DMS53 treated with DMSO at 0.1 percent for 48 hours (cell line): ENCODE results near the gene SYT9.

Experiments
- DNase-seq: peaks from one replicate; lab custom pipeline; 2025; ENCODE audit not compliant: unreplicated experiment; lab: John Stamatoyannopoulos, UW

The SYT9 gene, protein sequence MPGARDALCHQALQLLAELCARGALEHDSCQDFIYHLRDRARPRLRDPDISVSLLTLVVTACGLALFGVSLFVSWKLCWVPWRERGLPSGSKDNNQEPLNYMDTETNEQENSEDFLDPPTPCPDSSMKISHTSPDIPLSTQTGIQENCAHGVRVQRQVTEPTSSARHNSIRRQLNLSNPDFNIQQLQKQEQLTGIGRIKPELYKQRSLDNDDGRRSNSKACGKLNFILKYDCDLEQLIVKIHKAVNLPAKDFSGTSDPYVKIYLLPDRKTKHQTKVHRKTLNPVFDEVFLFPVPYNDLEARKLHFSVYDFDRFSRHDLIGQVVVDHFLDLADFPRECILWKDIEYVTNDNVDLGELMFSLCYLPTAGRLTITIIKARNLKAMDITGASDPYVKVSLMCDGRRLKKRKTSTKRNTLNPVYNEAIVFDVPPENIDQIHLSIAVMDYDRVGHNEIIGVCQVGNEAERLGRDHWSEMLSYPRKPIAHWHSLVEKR

DNA sequence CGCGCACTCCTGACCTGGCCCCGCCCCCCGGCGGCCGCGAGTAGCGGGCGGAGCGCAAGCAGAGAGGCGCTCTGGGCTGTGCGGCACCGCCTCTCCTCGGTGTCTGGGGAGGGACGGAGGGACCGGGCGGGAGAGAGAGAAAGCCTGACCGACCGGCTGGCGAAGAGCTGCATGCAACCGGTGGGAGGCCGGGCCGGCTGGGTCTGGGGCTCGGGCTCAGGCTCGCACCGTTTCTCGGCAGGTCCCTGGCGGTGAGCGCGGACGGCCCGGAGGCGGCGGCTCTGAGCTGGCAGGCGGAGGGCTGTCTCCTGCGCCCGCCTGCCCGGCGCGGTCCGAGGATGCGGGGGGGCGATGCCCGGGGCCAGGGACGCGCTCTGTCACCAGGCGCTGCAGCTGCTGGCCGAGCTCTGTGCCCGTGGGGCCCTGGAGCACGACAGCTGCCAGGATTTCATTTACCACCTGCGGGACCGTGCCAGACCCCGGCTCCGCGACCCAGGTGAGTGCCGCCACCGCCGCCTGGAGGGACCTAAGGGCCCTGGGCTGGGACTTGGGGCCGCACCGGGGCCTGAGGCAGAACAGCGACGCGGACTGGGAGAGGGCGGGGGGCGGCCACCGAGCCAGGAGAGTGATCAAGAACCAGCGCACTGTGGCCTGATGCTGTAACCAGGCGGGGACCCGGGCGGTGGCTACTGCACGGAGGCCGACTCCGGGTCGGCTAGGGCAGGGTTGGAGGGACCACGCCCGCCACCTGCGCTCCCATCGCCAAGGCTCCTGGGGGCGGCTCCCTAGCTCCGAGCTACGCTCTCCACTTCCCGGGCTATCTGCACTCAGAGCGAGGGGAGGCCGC, at the start of gene SYT9:
SYT9 (plus strand) TSS at position 69 of the 847 bp plus-strand sequence; CDS start at position 352, 283 bp downstream.
- peak; percentile 54 for DNase-seq

DNA sequence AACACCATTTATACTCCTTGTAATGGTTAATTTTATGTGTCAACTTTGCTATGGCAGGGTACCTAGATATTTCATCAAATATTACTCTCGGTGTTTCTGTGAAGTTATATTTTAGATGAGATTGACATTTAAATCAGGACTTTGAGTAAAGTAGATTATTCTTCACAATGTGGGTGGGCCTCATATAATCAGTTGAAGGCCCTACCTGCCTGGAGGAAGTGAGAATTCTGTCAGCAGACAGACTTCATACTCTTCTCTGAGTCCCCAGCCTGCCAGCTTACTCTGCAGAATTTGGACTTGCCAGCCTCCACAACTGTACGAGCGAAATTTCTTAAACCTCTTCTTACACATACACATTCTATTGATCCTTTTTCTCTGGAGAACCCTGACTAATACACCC, 49.3 kb upstream of the SYT9 start:
- DNase-seq: no peak

DNA sequence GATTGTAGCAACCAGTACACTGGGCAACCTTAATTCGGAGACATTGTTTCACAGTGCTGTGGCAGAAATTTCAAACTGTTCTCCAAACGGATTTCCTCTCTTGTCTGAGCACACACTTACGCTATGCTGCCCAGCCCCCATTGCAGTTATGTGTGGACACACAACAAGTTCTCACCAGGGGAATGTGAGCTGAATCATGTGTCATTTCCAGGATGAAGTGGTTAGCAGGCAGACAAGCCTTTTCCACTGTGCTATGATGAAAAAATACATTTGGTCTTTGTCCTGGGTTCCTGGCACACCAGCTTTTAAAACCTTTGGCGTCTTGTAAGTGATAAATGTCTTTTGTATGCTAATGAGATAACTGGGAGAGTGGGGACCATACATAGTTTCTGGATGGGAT, 46.9 kb upstream of the SYT9 start:
- DNase-seq: no peak

DNA sequence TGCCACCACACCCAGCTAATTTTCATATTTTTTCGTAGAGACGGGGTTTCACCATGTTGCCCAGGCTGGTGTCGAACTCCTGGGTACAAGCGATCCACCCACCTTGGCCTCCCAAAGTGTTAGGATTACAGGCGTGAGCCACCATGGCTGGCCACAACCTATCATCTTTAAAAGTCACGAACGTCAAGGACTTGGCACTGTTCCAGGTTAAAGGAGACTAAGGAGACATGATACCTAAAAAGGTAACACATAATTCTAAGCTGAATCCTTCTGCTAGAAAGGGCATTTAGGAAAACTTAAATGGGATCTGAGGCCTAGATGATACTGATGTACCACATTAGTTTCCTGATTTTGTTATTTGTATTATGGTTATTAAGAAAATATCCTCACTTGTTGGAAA, 43.3 kb upstream of the SYT9 start:
- no peak for DNase-seq

DNA sequence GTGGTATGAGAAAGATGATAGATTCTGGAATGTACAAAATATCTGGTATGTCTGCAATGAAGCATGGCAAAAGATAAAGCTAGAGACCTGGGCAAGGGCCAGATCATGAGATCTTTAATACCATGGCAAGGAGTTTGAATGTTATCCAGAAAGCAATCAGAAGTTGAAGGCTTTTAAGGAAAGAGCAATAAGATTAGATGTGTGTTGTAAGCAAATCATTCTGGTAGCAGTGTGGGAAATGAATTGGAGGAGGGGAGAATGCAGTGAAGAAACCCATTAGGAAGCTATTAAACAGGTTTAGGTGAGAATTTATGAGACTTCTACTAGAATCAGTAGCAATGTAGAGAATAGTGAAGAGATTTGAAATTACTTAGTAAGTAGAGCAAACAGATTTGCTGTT, 32.2 kb upstream of the SYT9 start:
- DNase-seq: no peak

DNA sequence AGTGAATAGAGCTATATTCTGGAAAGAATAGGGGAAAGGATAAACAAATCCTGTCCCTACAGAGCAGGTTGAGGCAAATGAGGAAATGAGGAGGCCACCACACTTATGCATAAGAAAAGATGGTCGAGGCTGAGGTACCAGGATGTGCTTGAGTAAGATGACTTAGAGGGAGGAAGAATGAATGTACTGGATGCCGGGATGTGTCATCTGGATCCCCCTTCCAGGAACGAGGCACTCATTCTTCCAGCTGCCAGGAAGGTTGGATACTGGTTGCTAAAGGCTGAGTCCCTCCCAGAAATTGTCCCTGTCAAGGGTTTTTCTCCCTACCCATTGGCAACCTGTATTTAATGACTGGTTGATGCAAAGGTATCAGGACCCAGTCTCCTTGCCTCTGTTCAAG, 31.1 kb upstream of the SYT9 start:
- no peak for DNase-seq

DNA sequence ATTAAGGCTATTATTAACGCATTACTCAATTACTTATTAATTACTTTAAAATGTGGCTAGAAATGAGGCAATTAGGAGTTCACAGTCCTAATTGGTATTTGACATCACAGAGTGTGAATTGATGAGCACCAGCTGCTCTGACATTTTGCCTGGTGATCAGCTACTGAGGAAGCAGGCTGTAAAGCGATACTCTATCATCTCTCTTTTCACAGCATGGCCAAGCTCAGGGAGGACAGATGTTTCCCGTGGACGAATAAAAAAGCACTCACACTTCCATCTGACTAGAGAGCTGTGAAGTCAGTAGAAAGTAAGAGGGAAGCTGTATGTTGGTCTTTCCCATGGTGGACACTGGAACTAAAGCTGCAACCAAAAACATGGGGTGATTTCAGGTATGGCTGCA, 29.1 kb upstream of the SYT9 start:
- no peak for DNase-seq

DNA sequence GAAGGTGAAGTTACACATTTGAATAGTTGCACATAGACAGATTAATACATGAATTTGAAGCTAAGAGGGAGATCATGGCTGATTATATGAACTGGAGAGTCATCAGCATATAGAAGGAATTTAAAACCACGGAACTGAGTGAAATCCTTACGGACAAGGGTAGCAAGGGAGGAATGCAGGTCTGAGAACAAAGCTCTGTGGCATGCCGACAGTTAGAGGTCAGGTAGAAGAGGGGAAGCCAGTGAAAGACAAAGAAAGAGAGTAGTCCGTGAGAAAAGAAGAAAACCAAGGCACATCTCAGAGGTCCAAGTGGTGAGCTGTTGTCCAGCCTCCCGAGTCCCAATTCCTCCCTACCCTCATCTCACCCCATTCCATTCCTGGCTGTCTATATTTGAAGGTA, 11.8 kb upstream of the SYT9 start:
- no peak for DNase-seq

DNA sequence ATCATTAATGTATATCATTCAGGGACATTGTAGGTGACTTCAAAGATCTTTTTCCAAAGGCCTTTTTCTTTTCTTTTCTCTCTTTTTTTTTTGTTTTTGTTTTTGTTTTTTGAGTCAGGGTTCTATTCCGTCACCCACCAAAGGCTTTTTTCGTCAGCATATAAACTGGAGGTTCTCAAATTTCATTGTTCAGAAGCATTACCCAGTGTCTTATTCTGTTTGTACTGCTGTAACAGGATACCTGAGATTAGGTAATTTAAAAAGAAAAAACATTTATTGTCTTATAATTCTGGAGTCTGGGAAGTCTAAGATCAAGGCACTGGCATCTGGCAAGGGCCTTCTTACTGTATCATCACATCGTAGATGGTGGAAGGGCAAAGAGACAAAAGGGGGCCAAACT, 6.4 kb upstream of the SYT9 start:
- DNase-seq: no peak

DNA sequence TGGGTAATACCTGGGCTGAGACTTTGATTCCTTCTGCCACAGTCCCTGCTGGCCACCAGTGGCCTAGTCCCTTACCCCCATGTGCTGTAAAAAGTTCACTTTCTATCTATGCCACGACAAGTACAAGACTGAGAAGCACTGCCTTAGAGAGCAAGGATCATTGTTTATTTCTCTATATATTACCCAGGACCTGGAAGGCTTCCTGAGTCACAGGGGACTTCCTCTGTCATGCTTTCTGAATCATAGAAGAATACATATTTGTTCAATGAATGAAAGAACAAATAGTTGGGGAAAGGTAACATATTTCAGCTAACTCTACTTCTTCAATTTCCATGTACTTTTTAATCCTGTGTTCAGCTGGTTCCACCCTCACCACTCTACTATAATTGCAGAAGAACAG, 5.5 kb upstream of the SYT9 start:
- DNase-seq: peak; percentile 56

DNA sequence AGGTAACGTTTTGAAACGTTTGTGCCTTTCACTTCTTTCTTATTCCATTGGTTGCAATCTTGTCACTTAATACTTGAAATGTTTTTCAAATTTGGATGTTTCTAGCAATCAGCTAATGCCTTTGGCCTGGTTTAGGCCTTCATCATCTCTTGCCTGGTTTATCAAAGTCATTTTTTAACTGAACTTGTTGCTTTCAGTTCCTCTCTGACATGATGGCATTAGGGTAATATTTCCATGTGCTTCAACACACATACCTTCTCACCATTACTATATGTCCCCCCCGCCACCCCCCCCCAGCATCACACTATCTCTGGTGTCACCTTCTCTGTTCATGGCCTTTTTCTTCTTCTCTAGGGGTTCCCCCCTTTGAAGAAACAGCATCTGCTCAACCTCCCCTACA, 1.5 kb upstream of the SYT9 start:
- no peak for DNase-seq

DNA sequence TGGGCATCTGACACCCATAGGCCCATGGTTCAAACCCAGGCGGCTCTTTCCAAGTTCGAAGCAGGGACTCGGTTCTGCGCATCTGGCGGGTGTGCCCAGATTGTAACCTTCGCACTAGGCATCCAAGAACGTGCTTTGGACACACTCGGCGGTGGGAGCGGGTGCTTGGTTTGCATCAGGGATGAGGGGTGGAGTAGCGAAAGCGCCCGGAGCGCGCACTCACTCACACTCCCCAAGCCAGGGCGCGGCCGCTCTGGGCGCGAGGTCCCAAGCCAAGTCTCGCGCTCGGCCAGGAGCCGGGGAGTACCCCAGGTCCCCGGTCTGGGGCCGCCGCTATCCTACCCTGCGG, 243 bp upstream of the SYT9 start:
- no peak for DNase-seq

DNA sequence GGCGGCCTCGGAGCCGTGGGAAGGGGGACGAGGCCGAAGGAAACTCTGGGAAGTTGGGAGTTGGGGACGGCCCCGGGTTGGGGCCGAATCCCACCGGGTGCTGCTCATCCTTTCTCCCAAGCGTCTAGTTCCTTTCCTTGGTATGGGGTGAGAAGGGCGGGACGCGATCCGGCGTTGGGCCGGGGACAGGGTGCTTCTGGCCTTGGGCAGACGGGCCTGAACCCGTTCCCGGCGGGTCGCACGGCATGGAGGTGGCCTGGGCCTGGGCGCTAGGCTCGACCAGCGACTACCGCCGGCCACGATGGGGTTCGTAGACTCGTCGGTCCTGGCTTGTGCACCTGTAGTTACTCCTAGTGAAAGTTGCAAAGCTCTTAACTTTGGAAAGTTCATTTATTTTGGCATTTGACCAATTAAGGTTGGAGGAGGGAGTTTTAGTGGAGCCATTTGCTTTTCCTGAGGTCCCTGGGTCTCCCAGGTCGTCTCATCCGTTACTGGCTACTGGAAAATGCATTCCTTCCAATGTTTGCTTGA, 1.0 kb downstream of the SYT9 start:
- no peak for DNase-seq

DNA sequence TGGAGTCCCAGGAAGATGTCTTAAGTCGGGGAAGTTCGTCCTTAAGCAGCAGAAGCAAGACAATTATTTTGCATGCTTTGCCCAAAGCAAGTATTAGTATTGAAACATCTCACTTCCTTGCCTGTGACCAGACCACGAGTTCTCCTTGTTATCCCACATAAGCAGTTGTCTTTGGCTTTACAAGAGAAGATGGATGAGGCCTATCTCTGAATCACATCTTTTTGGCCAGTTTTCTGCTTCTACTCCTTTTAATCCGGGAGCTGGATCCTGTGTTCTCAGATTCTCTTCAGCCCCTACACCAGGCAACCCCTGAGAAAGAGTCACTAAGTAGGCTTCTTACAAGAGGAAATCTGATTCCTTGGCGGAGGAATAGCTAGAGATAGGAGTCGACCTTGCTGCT, 2.1 kb downstream of the SYT9 start:
- no peak for DNase-seq

DNA sequence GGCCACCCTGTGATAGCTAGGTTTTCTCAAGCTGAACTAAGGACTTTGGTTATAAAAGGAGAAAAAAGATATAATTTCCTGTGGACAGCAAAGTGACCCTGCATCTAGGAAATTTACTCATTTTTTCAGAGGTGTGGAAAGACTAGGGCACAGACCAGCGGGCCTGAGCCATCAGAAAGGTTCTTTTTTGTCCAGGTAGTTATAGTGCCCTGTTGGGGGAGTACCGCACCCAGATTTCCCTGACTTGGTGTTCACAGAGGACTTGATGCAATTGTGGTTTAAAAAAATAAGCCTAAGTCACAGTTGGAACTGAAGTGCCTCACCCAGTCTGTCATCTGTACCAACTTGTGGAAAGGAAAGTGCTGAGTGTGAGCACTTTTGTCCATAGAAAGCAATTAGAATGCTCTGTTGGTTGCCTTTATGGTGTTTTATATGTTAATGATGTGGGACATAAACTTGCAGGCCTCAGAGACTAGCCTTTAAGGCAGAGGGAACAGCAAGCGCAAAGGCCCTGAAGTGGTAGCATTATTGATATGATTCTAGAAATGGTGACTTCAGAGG, 3.1 kb downstream of the SYT9 start:
- no peak for DNase-seq

DNA sequence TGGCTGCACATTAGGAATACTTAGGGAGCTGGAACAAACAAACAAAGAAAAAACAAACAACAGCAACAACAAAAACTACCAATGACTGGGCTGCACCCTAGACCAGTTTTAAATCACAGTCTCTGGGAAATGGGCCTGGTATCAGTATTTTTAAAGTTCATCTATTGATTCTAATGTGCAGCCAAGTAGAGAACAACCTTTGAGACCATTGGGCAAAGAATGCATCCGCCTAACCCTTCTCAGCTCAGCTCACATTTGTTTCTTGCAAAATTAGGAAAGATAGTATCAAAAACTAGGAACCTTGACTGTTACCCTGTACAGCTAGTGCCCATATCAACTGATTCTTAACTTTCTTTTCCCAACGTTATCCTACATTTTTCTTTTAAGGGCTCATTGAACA, 5.2 kb downstream of the SYT9 start:
- no peak for DNase-seq

DNA sequence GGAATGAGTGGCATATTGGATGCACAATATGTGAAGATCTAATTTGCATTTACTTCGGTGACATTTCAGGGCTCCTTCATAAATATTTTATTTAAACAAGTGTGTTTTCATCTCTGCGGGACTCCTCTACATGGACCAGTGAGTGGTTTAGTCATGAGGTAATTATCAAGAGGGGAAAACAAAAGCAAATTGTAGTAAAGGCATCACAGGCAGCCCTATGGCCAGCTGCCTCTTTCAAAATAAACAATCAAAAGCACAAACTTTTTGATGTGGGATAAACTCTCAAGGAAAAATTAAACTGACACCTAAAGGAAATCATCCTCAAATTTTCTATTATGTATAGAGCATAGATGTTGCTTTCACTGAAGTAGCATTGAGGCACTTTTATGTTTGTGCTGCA, 6.0 kb downstream of the SYT9 start:
- DNase-seq: no peak

DNA sequence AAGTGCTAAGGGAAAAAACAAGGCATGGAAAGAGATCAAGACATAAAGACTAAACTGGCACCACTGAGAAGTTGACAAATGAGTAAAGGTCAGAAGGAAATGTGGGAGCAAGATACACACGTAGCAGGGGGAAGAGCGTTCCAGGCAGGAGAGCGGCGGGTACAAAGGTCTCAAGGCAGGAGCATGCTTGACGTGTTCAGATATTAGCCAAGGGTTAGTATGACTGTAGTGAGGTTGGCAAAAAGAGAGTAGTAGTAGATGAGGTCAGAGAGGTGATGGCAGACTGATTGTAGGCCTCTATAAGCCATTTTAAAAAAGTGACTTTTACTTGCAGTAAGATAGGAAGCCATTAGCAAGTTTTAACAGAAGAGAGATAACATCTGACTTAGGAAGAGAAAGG, 9.9 kb downstream of the SYT9 start:
- DNase-seq: no peak

DNA sequence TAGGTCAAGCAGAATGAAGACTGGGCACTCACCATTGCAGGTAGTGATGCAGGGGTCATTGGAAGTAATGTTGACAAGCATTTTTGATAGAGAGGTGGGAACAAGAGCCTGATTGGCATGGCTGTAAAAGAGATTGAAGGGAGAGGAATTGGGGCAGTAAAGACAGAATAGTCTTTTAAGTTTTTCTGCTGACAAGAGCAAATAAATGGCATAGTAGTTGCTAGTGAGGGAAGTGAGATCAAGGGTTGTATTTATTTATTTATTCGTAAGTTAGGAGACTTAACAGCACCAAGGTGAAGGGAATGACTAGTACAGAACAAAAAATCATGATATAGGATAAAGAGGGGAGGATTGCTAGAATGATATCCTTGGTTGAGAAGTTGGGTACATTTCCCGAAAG, 11.0 kb downstream of the SYT9 start:
- no peak for DNase-seq

DNA sequence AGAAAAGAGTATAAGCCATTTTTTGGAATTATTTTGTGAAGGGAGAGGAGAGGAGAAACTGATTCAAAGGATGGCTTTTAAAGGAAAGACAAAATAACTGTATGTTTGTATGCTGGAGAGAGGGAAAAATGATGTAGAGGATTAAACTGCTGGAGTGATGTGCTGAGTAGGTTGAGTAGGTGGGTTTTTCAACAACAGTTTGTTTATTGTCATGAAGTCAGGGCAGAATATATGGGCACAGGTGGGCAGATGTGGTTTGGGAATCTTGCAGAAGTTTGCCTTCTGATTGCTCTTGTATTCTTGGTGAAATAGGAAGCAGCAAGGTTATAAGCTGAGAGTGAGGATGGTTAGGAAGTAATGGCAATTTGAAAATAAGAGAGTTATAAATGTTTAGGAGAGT, 12.1 kb downstream of the SYT9 start:
- no peak for DNase-seq

DNA sequence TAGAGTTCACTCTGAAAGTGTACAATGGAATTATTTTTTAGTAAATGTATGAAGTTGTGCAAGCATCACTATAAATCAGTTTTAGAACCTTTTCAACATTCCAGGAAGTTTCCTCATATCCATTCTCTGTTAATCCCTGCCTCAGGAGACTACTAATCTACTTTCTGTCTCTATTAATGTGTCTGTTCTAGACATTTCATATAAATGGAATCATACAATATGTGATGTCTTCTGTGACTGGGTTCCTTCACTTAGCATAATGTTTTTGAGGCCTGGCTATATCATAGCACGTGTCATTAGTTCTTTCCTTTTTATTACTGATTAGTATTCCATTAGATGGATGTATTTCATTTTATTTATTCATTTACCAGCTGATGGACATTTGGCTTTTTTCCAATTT, 17.1 kb downstream of the SYT9 start:
- DNase-seq: no peak
